Measurements from ENCODE around the gene GSX1. TPM values are rescaled to one million over a fixed set of nuclear protein-coding genes. Genes with fewer than 3 reads are reported as not detected.

The GSX1 gene
- total RNA-seq, 4 donors from 2014 or later, result not detected

DNA sequence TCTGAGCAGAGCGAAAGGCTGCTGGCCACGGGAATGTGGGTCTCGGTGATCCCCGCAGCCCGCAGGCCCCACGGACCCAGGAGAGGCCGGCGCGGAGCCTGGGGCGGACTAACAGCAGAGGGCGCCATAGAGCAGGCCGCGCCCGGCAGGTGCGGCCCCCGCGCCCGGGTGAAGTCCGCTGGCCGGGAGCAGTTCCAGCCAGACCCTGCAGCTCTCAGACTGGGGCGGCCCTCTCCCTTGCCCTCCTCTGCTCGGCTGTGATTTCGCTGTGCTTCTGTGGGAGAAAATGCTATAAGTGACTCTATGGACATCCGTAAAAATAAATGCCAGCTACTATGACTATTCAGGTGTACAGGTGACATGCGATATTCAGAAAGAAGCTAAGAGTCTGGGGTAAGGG is 37.7 kb downstream of the GSX1 start:
- DNase-seq (ENCODE audit: low spot score) (no peak), ATAC-seq (ENCODE audit: low FRiP score) (peak; percentile 77)
- TF ChIP-seq, protein P1, sequence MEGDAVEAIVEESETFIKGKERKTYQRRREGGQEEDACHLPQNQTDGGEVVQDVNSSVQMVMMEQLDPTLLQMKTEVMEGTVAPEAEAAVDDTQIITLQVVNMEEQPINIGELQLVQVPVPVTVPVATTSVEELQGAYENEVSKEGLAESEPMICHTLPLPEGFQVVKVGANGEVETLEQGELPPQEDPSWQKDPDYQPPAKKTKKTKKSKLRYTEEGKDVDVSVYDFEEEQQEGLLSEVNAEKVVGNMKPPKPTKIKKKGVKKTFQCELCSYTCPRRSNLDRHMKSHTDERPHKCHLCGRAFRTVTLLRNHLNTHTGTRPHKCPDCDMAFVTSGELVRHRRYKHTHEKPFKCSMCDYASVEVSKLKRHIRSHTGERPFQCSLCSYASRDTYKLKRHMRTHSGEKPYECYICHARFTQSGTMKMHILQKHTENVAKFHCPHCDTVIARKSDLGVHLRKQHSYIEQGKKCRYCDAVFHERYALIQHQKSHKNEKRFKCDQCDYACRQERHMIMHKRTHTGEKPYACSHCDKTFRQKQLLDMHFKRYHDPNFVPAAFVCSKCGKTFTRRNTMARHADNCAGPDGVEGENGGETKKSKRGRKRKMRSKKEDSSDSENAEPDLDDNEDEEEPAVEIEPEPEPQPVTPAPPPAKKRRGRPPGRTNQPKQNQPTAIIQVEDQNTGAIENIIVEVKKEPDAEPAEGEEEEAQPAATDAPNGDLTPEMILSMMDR (IDR thresholded peaks at IDR 0.05), result peak in 1 of 3 donors; percentile 22

DNA sequence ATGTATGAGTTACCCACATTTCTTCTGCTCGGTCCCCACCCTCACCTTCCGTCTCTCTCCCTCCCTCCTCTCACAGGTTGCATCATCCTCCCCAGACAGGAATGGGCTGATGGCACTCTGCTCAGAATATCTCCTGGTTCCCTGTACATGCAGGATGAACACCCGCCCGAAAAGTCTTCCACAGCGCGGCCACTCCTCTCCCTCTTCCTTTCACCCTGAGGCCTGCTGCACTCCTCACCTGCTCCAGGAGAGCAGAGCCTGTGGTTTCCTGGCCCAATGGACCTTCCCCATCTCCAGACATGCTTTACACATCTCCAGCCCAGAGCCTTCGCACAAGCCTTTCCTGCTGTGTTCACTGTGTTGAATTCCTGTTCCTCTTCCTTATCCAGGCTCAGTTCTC is 40.9 kb downstream of the GSX1 start:
- DNase-seq (ENCODE audit: low spot score) (no peak), ATAC-seq (ENCODE audit: low FRiP score) (no peak)
- TF ChIP-seq, protein P1 (IDR thresholded peaks at IDR 0.05), result no peak

DNA sequence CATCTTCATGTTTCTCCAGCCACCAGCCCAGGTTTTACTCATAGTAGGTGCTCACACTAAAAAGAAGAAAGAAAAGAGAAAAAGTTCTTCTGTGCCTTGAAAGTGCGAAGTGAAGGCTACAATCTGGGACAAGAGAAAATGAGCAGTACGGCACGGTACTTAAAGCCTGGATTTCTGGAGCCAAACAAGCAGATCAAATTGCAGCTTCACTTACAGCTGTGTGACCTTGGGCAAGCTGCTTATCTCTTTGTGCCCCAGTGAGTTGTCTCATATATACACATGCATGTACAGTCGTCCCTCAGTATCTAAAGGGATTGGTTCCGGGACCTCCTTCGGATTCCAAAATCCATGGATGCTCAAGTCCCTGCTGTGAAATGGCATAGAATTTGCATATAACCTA is 41.8 kb downstream of the GSX1 start:
- TF ChIP-seq, protein P1 (IDR thresholded peaks at IDR 0.05), result no peak
- ATAC-seq (ENCODE audit: low FRiP score) (no peak), DNase-seq (ENCODE audit: low spot score) (no peak)

DNA sequence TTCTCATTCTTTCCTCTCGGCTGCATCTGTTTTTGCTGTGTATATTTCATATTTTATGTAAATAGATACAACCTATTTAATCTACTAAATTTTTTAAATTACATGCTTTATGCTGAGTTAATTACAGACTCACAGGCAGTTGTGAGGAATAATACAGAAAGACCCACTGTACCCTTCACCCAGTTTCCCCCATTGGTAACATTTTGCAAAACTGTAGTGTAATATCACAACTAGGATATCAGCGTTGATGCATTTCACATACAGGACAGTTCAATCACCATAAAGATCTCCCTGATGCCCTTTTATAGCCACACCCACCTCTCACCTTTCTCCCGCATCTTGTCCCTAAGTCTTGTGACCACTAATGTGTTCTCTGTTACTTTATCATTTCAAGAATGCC is 43.5 kb downstream of the GSX1 start:
- TF ChIP-seq, protein P1 (IDR thresholded peaks at IDR 0.05), result no peak
- DNase-seq (ENCODE audit: low spot score) (no peak), ATAC-seq (ENCODE audit: low FRiP score) (no peak)

DNA sequence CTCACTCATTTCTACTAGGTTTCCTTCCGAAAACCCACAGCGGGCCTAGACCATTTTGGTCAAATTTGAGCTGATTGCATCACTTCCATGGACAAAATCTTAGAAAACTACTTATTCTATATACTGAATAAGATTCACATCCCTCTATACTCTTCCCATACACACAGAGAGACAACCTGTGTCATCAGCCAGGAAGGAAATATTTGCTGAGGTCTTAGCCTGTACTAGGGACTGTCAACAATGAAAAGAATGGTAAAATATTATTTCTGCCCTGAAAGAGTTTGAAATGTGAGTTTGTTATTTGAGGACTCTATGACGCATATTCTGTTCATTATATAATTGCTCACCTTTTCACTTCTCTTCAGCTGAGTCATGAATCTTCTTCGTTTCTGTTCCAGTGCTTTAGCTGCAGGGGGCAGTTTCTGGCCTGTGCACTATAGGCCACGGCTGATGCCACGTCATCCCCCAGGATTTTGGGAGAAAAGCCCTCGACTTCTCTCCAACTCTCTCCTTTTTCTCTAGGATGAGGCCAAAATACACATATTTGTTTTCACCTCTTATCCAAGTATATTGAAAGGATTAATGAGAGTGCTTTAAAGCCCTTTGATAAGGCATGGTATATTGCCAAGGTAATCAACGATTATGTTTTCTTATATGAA is 47.7 kb downstream of the GSX1 start:
- no peak for ATAC-seq (ENCODE audit: low FRiP score)
- no peak for DNase-seq (ENCODE audit: low spot score)
- TF ChIP-seq, protein P1 (IDR thresholded peaks at IDR 0.05), result no peak

DNA sequence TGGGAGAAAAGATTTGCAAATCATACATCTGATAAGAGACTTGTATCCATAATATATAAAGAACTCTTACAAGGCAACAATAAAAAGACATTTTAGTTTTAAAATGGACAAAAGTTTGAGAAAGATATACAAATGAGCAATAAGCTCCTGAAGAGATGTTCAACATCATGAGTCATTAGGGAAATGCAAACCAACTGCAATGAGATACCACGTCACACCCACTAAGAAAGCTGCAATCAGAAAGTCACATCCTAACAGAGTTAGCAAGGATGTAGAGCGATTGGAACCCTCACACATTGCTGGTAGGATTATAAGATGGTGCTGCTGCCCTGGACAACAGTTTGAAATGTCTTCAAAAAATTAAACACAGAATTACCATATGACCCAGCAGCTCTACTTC is 50.3 kb downstream of the GSX1 start:
- DNase-seq (ENCODE audit: low spot score), result no peak
- TF ChIP-seq, protein P1 (IDR thresholded peaks at IDR 0.05), result no peak
- ATAC-seq (ENCODE audit: low FRiP score), result no peak

Small RNAs within 50 kb of the gene (small RNA-seq; reads per million reads assigned to genes)
- gene RNU6-73P, result not detected

Other genes starting within 250 kb of the GSX1 start
- gene LNX2, start 172.0 kb upstream of the GSX1 start, total RNA-seq, result 1 to 10 TPM; 5.0 to 6.6 (median 5.7) TPM
- 100 to 1,000 TPM in 1 of 4 donors, 10 to 100 TPM in 3; 69.0 to 110 (median 75.5) TPM for gene POLR1D, start 170.6 kb upstream of the GSX1 start, total RNA-seq
- not detected for gene PDX1, start 127.5 kb downstream of the GSX1 start, total RNA-seq
- not detected for gene CDX2, start 176.8 kb downstream of the GSX1 start, total RNA-seq
- 1 to 10 TPM in 1 of 4 donors, not detected in 3; 1.3 TPM for gene URAD, start 196.2 kb downstream of the GSX1 start, total RNA-seq

Data from omental fat pad (tissue), 4 donors.